ENCODE measurements around the gene THSD7A. TPM values are rescaled to one million over a fixed set of nuclear protein-coding genes. Genes with fewer than 3 reads are reported as not detected.

Gene THSD7A
- polyA plus RNA-seq, 1 experiment, result 0.06 TPM

- CTCF ChIA-PET, result no interaction called here
Measured at GRCh38 chr7:11650500-11650899, 181.5 kb downstream of the THSD7A start.

DNA sequence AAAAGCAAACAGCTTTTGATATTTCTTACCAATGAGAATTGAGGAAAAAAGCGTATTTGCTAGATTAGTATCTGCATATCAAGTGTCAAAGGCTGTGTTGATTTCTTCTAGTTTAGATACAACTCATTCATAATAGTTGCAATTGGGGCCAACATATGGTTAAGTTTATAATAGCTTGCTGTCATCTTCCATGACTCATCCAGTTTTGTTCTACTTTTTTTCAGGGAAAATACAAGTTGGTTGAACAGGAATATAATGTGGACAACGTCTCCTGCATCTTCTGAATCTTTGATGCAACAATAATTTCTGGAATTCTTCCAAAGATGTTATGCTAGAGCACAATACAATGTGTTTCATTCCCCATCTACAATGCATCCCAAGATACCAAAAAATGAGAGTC, 182.0 kb downstream of the THSD7A start:
- ChIA-PET CTCF (no interaction called here), POLR2A (no interaction called here)
- Histone ChIP-seq H3K27ac (ENCODE audit: low read depth, low read length) (no peak overlapping the region), H3K4me3 (ENCODE audit: low read depth, low read length) (no peak overlapping the region), H3K9me3 (ENCODE audit: control insufficient read depth, insufficient read depth, low read length) (no peaks in the 10 kb centered on the region), H3K27me3 (ENCODE audit: control insufficient read depth, insufficient read depth, low read length) (no peaks in the 10 kb centered on the region)
- TF ChIP-seq CTCF (IDR thresholded peaks at IDR 0.05; ENCODE audit: low read depth, low read length), result no peak
- DNase-seq (ENCODE audit: low read depth, low spot score), result no peak

More at GRCh38 chr7:11650500-11650899, 181.5 kb downstream of the THSD7A start:
- Histone ChIP-seq H3K27me3 (ENCODE audit: control insufficient read depth, insufficient read depth, low read length) (no peaks in the 10 kb centered on the region), H3K27ac (ENCODE audit: low read depth, low read length) (no peak overlapping the region), H3K4me3 (ENCODE audit: low read depth, low read length) (no peak overlapping the region), H3K9me3 (ENCODE audit: control insufficient read depth, insufficient read depth, low read length) (no peaks in the 10 kb centered on the region)
- POLR2A ChIA-PET, result no interaction called here
- TF ChIP-seq CTCF (IDR thresholded peaks at IDR 0.05; ENCODE audit: low read depth, low read length), result no peak
- DNase-seq (ENCODE audit: low read depth, low spot score), result no peak

DNA sequence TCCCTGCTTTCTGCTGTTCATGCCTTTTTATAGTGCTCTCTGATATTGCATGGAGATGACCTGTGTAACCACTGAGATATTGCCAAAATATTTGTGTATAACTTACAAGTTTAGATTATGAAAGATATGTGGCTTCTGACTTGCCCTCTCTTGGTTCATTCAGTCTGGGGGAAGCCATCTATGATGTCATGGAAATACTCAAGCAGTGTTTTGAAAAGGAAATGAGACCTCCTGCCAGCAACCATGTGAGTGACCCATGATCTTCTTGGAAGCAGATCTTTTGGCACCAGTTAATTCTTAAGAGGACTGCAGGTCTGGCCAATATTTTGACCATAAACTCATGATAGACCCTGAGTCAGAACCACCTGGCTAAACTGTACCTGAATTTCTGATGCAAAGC, 183.0 kb downstream of the THSD7A start:
- H3K9me3 ChIP-seq (ENCODE audit: control insufficient read depth, insufficient read depth, low read length), result no peaks in the 10 kb centered on the region
- ChIA-PET POLR2A (no interaction called here), CTCF (no interaction called here)
- DNase-seq (ENCODE audit: low read depth, low spot score), result no peak
- no peaks in the 10 kb centered on the region for H3K27me3 ChIP-seq (ENCODE audit: control insufficient read depth, insufficient read depth, low read length)
- H3K4me3 ChIP-seq (ENCODE audit: low read depth, low read length), result no peak overlapping the region
- H3K27ac ChIP-seq (ENCODE audit: low read depth, low read length), result no peak overlapping the region
- TF ChIP-seq CTCF (IDR thresholded peaks at IDR 0.05; ENCODE audit: low read depth, low read length), result no peak

DNA sequence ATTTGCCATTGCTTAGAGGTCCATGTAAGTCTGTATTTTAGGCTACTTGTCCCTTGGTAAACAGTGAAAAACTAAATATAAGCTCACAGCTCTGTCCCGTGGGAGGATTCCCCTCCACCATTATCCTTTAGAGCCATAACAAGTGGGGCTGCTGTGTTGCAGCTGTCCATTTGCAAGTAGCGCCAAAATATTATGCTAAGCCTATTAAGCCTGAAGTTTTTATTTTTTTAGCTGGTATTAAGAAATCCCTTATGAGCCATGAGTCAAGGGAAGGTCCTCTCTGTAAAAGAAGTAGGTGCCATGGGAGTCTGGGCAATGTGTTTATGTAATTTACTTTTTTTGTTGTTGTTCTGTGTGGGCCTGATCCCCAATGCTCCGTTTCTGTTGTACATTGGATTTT, 183.9 kb downstream of the THSD7A start:
- ChIA-PET CTCF (no interaction called here), POLR2A (no interaction called here)
- H3K9me3 ChIP-seq (ENCODE audit: control insufficient read depth, insufficient read depth, low read length), result no peaks in the 10 kb centered on the region
- H3K27ac ChIP-seq (ENCODE audit: low read depth, low read length), result no peak overlapping the region
- no peak for DNase-seq (ENCODE audit: low read depth, low spot score)
- no peak for TF ChIP-seq CTCF (IDR thresholded peaks at IDR 0.05; ENCODE audit: low read depth, low read length)
- no peaks in the 10 kb centered on the region for H3K27me3 ChIP-seq (ENCODE audit: control insufficient read depth, insufficient read depth, low read length)
- no peak overlapping the region for H3K4me3 ChIP-seq (ENCODE audit: low read depth, low read length)

DNA sequence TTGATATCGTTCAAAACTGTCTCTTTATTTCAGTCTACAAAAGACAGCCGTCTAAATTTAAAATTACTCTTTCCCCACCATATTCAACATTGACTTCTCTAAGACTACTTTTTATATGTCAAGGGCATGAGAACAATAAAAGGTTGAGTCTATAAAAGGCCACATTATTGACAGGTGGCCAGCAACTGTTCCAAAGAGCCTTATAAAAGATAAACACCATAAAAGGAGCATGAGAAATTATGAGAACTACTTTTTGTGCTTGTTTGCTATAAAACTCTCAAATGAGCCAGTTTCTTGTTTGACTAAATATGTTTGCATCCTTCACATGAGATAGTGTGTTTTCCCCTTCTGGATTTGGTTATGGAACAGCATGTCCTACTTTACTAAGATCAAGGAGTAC, 189.2 kb downstream of the THSD7A start:
- Histone ChIP-seq H3K9me3 (ENCODE audit: control insufficient read depth, insufficient read depth, low read length) (no peaks in the 10 kb centered on the region), H3K27me3 (ENCODE audit: control insufficient read depth, insufficient read depth, low read length) (no peaks in the 10 kb centered on the region), H3K4me3 (ENCODE audit: low read depth, low read length) (no peak overlapping the region), H3K27ac (ENCODE audit: low read depth, low read length) (no peak overlapping the region)
- ChIA-PET POLR2A (no interaction called here), CTCF (no interaction called here)
- TF ChIP-seq CTCF (IDR thresholded peaks at IDR 0.05; ENCODE audit: low read depth, low read length), result no peak
- no peak for DNase-seq (ENCODE audit: low read depth, low spot score)
